RWPE1 (cell line): ENCODE results near the gene DHX8.

ENCODE experiments used
- CTCF ChIA-PET: fragments of 350-600 bp; sonication (Branson Sonifier 250); formaldehyde crosslinking; extraction: SDS; loops from one replicate; lab custom pipeline; 2021; lab: Yijun Ruan, JAX
- POLR2A ChIA-PET: fragments of 400-600 bp; formaldehyde crosslinking; extraction: SDS; loops from one replicate; lab custom pipeline; 2020; ENCODE audit warnings: antibody characterized with exemption; ENCODE audit not compliant: low non-redundant PET; lab: Yijun Ruan, JAX
- DNase-seq: peaks from one replicate; pipeline ENCODE4 v3.0.0; 2012; ENCODE audit warnings: low spot score
- H3K27ac ChIP-seq: fragments of 450-650 bp; 2 replicates; pipeline ENCODE4 v1.5.1; 2017
- TF ChIP-seq, protein P1 (sequence below): fragments of 450-650 bp; conservative IDR thresholded peaks from 2 replicates; pipeline ENCODE4 v1.5.1; 2017; ENCODE audit warnings: low read depth, mild to moderate bottlenecking

Gene DHX8

DNA sequence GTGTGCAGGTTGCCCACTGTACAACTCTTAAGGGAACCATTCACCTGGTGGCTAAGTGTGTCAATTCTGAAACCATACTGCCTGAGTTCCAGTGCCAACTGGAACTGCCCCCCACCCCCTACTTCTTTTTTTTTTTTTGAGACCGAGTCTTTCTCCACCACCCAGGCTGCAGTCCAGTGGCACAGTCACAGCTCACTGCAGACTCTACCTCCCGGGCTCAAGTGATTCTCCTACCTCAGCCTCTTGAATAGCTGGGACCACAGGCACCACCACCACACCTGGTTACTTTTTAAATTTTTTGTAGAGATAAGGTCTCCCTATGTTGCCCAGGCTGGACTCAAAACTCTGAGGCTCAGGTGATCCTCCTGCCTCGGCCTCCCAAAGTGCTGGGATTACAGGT is 40.4 kb upstream of the DHX8 start:
- H3K27ac ChIP-seq: peak overlapping the region; percentile 58
- CTCF ChIA-PET: interaction anchor here (1.0 kb wide), 1 partner anchor 25 kb away, joined by 3 read pairs; no protein-coding TSS in a partner anchor
- DNase-seq: no peak
- TF ChIP-seq, protein P1, sequence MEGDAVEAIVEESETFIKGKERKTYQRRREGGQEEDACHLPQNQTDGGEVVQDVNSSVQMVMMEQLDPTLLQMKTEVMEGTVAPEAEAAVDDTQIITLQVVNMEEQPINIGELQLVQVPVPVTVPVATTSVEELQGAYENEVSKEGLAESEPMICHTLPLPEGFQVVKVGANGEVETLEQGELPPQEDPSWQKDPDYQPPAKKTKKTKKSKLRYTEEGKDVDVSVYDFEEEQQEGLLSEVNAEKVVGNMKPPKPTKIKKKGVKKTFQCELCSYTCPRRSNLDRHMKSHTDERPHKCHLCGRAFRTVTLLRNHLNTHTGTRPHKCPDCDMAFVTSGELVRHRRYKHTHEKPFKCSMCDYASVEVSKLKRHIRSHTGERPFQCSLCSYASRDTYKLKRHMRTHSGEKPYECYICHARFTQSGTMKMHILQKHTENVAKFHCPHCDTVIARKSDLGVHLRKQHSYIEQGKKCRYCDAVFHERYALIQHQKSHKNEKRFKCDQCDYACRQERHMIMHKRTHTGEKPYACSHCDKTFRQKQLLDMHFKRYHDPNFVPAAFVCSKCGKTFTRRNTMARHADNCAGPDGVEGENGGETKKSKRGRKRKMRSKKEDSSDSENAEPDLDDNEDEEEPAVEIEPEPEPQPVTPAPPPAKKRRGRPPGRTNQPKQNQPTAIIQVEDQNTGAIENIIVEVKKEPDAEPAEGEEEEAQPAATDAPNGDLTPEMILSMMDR: no peak
- POLR2A ChIA-PET: no interaction called here

DNA sequence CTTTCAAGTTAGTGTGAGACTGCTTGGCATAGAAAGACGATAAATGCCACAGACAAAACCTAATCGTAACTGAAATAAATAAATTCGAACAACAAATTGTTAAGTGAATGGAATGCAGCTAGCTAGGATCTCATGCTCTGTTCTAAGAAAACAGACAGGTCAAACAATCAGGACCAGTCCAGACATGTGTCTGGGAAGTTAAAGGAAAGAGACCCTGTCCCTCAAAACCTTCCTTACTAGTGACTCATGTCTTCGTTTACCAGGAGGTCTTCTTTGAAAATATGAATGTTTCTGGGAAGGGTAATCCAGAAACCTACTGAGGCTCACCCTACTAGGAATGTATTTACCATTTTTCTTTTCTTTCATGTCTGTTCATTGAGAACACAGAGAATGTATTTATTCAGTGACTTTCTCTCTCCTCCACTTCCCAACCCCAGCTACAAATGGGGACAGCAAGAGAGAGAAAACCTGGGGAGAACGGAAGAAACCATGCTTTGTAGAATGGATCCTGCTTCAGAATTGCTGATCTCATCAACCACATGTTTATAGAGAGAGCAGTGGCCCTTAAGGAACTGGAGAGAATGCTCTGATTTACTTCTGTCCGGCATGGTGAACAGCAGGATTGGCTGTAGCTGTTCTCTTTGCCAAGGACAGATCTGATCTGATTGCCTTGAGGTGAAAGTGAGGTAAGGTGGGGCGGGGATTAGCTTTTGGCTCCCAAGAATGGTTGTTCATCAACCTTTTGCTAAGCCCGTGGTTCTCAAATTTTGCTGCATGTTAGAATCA is 39.4 kb upstream of the DHX8 start:
- POLR2A ChIA-PET: interaction anchor here (0.7 to 1.2 kb wide), 2 partner anchors 41 to 43 kb away, joined by 3 to 5 read pairs; no protein-coding TSS in a partner anchor
- peak; percentile 57 for DNase-seq
- H3K27ac ChIP-seq: peak overlapping the region; percentile 73
- CTCF ChIA-PET: interaction anchor here (0.5 kb wide), 2 partner anchors 15 to 53 kb away, joined by 3 to 4 read pairs; no protein-coding TSS in a partner anchor
- TF ChIP-seq, protein P1: no peak

DNA sequence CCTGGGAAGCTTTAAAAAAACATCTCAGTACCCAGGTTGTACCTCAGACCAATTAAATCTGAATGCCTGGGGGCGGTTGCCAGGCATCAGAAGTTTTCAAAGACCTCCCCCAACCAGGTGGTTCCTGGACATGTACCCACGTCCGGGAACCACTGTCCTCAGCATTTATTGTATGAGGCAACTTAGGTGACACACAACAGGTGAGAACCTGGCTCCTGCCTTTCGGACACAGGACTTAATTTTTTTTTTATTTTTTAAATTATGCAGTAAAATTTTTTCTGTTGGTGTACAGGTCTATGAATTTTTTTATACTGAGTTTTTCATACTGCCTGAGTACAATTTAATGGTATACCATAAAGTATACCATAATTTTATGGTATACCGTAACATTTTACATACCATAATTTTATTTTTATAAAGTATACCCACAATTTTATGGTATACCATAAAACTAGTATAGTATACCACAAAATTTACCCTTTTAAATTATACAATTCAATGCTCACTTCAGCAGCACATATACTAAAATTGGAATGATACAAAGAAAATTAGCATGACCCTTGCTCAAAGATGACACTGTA is 38.7 kb upstream of the DHX8 start:
- no peak for DNase-seq
- TF ChIP-seq, protein P1: no peak
- H3K27ac ChIP-seq: peak overlapping the region; percentile 73
- POLR2A ChIA-PET: interaction anchor here (0.7 to 1.2 kb wide), 2 partner anchors 42 to 44 kb away, joined by 3 to 5 read pairs; no protein-coding TSS in a partner anchor
- CTCF ChIA-PET: interaction anchor here (0.5 to 0.7 kb wide), 2 partner anchors 16 to 47 kb away, joined by 3 to 4 read pairs; no protein-coding TSS in a partner anchor

DNA sequence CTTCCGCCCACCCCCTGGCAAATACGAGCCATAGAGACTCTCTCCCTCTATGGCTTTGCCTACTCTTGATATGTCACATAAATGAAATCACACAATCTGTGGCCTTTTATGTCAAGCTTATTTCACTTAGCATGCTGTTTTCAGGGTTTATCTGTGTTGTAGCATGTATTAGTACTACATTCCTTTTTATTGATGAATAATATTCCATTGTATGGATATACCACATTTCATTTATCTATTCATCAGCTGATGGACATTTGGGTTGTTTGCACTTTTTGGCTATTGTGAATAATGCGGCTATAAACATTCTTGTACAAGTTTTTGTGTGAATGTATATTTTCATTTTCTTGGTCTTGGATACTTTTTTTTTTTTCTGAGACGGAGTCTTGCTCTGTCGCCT is 37.0 kb upstream of the DHX8 start:
- ChIA-PET POLR2A (interaction anchor here (0.7 kb wide), 1 partner anchor 9 kb away, joined by 3 read pairs; no protein-coding TSS in a partner anchor), CTCF (interaction anchor here (0.6 kb wide), 1 partner anchor 41 kb away, joined by 5 read pairs; no protein-coding TSS in a partner anchor)
- no peak overlapping the region for H3K27ac ChIP-seq
- DNase-seq: no peak
- TF ChIP-seq, protein P1: no peak

DNA sequence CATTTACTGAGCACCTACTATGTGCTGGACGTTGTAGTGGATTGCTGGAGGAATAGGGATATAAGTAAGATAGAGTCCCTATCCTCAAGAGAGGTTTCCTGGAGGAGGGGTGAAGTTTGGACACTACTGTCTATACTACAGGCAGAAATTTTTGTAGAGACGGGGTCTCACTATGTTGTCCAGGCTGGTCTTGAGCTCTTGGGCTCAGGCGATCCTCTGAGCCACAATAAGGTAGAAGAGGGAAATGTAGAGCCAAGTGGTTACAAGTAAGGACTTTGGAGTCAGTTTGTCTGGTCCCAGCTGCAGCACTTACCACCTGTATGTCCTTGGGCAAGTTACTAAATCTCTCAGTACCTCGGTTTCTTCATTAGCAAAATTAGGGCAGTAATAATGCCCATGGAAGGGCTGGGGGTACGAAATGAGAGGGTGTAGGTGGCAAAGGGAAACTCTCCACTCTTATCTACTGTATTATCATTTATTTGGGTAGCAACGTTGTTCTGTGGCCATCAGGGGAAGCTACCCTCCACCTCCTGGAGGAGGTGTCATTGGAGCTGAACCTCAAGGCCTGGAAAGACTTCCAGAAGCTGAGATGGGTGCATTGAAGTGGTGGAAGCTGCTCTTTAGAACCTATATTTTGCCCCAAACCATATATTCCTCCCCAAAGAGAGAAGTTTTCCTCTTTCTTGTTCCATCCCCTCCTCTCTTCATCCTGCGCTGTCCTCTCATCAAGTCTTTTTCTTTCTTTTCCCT is 34.9 kb upstream of the DHX8 start:
- DNase-seq: no peak
- CTCF ChIA-PET: no interaction called here
- POLR2A ChIA-PET: interaction anchor here (0.6 to 1.0 kb wide), 2 partner anchors 50 to 80 kb away, joined by 3 to 4 read pairs; partner anchors contain the start of gene ARL4D
- H3K27ac ChIP-seq: peak overlapping the region; percentile 96
- TF ChIP-seq, protein P1: no peak
